GM12801 (cell line): ENCODE data around the gene PVALB.

Source experiments
- CTCF ChIP-seq: IDR thresholded peaks from one replicate; pipeline ENCODE4 v1.5.1; 2011; ENCODE audit warnings: control low read depth; ENCODE audit not compliant: insufficient read length; ENCODE audit errors: extremely low read depth

Gene PVALB

GRCh38 chr22:36764641-36765040, 52.2 kb downstream of the PVALB start:
- TF ChIP-seq CTCF, result no peak

GRCh38 chr22:36764060-36764459, 52.8 kb downstream of the PVALB start:
- no peak for TF ChIP-seq CTCF

DNA sequence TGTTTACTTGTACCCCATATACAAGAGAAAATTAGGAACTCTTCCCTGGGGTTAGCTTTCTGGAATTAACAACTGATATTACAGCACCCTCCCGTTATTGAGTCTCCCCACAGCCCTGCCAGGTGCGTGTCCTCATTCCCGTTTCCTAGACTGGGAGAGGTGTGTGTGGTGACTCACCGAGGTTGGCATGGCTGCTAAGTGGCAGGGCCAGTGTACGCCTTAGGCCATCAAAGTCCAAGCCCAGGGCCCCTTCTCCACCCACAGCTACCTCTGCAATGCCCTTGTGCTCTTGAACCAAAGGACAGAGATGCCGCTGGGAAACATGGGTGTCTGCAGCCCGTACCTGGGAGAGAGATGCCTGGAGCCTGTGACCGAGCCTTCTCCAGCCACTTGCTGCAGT, 53.3 kb downstream of the PVALB start:
- TF ChIP-seq CTCF, result no peak

DNA sequence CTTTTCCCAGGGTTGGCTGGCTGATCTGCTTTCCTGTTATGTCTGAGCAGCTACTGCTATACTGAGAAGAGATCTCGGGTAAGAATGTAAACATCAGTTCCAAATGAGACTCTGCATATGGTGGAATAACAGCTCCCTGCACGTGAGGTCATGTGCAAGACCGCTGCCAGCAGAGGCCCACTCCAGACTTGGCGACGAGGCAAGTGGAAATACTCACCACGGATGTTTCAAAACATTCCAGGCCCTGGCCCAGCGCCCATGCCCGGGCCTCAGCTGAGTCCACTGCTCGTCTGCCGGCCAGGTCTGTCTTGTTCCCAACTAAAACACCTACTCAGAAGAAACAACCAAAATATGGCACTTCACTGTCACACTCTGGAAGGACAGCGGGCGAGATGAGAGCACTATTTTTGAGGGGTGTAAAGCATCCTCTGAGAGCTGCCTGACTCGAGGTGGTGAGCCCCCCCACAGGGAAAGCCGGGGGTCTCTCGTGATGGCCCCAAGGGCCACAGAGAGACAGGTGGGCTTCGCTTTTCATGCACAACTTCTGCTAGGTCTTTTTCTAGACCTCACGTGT, 54.1 kb downstream of the PVALB start:
- TF ChIP-seq CTCF, result no peak

DNA sequence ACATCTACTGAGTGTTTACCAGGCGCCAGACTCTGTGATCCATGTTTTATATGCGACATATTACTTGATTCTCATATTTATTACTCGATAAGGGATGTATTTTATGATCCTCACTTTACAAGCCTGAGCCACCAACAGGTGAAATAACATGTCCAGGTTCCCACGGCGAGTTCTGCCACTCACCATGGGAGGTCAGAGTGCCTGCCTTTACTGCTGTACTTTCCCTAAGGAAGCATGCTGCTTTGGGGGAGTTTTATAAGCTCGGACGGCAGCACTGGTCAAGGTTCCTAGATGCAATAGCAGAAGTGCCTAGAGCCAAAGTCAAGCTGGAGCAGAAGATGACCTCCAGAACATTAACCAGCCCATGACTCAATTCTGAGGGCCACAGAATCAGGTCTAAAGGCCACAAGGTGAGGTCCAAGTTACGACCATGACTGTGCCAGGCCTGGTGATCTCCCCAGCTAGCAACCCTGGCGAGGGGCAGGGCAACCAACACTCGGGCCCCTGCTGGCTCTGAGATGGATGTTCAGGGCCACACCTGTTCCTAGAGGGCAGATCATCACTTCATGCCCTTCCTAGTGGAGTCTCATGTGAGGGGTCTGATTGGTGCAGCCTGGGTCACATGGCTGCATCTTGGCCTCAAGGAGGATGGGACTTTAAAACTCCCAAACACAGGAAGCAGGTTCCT, 55.1 kb downstream of the PVALB start:
- no peak for TF ChIP-seq CTCF

DNA sequence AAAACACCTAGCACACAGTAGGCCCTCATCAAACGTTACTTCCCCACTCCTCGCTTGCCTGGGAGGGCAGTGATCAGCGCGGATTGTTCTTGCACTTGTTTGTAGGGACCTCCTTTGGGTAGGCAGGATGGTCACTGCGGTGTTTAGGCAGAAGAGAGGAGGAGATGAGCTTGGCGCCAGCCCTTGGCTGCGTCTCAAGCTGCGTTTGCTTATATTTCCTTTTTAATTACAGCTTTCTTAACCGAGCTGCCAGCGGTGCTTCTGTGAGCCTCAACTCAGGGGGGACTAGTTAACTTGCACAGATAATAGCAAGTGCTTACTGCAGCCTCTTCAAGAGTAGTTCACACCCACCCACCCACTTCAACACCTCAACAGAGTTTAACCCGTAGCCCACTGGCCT, 56.0 kb downstream of the PVALB start:
- no peak for TF ChIP-seq CTCF

- no peak for TF ChIP-seq CTCF
These were observed 57.2 kb downstream of the PVALB start for GRCh38 chr22:36759481-36760159.
